GM21825 (cell line): Measurements from ENCODE around the gene GRIA2.
"Not testable (repeated sequence)": the region's sequence is repeated elsewhere in the genome, so short reads cannot be mapped to it uniquely, and the experiment has no call there.

Experiments used
- ATAC-seq: cut with Tn5 transposase; IDR thresholded peaks from one replicate; pipeline ENCODE4 v1.9.1; 2021; ENCODE audit warnings: mild to moderate bottlenecking, moderate library complexity; ENCODE audit not compliant: unreplicated experiment

The GRIA2 gene

DNA sequence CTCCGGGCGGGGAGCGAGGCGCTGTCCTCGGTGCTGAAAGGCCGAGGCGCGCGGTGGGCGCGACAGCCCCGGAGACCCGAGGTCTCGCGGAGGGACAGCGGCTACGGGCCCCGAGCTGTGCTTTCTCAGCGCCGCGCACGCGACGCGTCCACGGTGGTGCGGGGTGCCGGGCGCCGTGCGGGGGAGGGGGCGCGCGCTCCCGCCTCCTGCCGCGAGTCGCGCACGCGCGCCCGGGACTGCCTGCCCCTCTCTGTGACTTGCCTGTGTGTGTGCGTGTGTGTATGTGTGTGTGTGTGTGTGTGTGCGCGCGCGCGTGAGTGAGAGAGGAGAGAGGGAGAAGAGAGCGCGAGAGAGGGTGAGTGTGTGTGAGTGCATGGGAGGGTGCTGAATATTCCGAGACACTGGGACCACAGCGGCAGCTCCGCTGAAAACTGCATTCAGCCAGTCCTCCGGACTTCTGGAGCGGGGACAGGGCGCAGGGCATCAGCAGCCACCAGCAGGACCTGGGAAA lies at the start of gene GRIA2:
Gene GRIA2 (plus strand): TSS at position 358 of the 511 bp plus-strand sequence. CDS start 315 bp downstream, outside the sequence.
- no peak for ATAC-seq

DNA sequence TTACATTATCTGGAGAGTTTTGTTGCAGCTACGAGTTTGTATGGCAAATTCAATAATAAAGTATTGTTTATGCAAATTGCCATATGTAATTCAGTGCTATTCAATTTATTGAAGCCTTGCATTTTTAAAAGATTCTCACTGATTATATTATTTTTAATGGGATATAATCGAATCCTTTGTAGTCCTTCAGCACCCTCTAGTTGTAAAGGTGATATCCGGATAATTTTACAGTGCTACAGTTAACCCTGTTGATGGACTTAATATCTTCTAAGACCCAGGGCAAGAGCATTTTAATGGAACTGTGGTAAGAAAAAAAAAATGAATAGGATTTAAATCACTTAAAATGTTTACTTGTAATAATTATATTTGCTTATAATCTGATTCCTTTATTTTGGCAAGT lies 48.5 kb upstream of the GRIA2 start:
- ATAC-seq: no peak

DNA sequence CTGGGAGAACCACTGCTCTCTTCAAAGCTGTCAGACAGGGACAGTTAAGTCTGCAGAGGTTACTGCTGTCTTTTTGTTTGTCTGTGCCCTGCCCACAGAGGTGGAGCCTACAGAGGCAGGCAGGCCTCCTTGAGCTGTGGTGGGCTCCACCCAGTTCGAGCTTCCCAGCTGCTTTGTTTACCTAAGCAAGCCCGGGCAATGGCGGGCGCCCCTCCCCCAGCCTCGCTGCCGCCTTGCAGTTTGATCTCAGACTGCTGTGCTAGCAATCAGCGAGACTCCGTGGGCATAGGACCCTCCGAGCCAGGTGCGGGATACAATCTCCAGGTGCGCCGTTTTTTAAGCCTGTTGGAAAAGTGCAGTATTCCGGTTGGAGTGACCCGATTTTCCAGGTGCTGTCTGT lies 40.3 kb upstream of the GRIA2 start:
- not testable (repeated sequence) for ATAC-seq

DNA sequence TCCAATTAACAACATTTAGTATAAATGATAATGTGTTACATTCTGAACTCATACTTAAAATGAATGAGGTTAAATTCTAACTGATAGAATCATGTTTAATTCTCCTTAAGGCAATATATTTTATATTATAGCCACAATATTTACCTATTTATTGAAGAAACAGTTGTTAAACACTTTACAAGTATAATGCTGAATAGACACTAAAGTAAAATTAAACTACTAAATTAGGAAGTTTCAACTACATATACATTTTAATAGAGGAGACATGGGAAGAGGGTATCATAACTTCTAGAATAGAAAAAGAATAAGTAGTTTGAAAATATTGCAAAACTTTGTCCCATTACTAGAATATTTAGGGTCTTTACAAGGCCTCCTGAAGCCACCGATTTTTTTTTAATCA lies 36.2 kb upstream of the GRIA2 start:
- no peak for ATAC-seq

DNA sequence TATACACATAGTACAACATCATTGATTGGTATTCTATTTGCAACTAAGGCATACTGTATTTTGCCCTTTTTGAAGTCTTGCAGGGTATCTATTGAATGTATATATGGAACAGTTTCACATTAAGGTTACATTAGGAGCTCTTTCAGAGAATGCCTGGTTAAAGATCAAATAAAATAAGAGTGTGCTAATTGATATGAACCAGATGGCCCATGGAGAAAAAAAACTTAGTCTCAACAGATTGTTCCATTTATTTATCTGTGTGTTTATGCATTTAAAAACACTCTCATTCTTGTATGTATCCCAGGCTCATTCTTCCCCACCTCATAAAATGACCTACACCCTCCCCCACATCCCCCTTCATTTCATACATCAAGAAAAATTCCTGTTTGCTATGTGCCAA lies 35.2 kb upstream of the GRIA2 start:
- ATAC-seq: no peak

DNA sequence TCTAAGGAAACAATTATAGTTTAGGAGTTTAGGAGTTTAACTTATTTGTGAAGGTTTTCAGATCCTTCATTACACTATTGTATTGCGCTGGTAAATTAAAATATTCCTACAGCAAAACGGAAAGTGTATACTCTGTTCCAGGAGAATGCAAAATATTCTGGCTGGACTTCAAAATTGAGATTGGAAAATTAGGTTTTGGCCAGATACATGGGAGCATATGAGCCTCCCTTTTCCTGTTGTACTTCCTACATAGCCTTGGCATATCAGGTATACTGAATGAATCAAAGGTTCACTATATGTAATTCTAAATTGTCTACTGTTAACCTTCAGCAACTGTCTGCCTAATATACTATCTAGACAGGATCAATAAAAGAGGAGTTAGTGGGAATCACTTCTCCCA lies 25.2 kb upstream of the GRIA2 start:
- ATAC-seq: no peak

DNA sequence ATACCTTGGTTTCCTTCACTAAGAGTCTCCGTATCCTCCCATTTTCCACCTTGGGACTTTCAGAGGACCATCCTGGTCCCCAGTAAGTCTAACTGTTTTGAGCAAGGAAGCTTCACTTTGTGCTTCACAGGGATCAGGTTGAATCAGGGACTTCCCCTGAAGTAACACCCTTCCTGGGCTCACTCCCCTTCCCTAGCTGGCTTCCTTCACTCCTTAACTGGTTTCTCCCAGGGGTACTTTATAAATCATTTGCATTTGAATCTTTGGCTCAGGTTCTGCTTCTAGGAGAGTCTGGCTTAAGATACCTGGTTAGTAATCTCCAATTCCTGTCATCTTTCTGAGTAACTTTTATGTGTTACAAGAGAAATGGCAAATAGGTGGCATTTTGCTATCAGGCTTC lies 24.5 kb upstream of the GRIA2 start:
- no peak for ATAC-seq

DNA sequence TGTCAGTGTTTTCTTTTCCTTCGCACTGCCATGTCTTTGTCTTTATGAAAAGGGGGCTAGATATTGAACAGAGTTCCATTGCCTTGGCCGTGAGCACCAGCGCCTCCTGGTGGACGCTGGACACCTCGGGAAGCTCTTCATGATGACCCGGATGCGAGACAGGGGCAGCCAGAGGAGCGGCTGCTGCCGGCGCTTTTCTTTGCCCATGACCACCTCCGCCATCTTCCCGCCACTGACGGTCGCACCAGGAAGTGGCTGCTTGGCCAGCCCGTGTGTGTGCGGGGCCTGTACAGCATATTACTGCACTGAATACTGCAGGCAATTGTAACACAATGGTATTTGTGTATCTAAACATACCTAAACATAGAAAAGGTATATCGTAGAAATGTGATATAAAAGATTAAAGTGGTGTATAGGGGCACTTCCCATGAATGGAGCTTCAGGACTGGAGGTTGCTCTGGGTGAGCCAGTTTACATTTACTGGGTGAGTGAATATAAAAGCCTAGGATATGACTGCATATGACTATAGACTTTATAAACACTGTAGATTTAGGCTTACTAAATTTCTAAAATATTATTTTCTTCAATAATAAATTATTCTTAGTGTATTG lies 15.8 kb upstream of the GRIA2 start:
- no peak for ATAC-seq

DNA sequence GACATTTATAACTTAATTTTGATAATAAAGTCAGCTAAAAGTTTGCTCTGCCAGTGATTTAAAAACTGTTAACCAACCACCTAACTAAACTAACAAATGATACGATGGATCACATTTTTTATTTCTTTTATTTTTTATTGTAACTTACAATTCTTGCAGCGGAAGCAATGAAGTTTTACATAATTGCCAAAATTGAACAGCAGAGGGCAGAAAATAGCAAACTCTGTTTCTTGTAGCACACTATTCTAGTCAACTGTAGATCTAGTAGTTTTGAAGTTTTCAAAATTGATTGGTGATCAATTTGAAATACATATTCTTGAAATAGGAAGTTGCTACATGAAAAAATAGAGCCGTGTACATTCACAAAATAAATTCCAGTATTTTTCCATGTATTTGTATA lies 2.8 kb upstream of the GRIA2 start:
- ATAC-seq: no peak

DNA sequence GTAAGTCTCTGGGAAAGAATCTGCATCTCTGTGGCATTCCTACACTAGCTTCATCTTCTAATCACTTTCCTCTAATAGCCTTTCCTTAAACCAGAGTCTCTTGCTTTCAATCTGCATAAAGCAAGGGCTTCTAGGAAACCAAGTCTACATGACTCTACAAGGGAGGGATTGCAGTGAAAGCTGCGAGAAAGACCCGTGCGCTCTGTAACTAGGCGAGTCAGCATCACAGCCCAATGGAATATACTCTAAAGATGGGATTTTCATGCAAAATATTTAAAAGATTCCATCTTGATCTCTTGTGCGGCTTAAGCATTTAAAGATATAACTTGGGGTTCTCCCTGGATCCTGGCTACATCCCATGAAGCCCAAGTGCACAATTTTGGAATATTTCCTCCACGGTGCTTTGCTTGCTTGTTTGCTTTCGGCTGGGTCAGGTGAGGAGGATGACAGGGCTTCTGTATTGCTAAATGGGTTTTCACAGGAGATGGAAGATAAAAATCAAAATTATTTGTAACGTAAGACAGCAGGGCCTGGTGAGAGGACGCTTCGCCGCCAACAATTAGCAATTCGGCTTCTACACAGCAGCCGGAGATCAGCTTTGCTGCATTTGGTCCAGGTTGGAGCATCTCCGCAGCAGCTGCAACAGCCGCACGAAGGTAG lies 687 bp upstream of the GRIA2 start:
- ATAC-seq: no peak

DNA sequence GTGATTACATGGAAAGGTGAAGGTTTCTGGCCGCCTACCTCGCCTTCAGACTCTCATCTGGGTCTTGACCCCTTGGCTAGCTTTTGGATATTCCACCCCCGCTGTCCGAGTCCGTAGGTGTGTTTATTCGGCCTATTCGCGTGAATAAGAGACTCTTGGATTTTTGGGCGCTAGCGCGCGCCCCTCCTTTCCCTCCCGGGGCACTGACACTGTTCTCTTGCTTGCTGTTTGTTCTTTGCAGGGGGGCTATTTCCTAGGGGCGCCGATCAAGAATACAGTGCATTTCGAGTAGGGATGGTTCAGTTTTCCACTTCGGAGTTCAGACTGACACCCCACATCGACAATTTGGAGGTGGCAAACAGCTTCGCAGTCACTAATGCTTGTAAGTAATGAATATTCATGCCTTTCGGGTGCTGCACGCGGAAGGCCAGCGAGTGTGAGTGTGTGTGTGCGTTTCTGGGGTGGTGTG lies 932 bp downstream of the GRIA2 start:
- ATAC-seq: no peak

DNA sequence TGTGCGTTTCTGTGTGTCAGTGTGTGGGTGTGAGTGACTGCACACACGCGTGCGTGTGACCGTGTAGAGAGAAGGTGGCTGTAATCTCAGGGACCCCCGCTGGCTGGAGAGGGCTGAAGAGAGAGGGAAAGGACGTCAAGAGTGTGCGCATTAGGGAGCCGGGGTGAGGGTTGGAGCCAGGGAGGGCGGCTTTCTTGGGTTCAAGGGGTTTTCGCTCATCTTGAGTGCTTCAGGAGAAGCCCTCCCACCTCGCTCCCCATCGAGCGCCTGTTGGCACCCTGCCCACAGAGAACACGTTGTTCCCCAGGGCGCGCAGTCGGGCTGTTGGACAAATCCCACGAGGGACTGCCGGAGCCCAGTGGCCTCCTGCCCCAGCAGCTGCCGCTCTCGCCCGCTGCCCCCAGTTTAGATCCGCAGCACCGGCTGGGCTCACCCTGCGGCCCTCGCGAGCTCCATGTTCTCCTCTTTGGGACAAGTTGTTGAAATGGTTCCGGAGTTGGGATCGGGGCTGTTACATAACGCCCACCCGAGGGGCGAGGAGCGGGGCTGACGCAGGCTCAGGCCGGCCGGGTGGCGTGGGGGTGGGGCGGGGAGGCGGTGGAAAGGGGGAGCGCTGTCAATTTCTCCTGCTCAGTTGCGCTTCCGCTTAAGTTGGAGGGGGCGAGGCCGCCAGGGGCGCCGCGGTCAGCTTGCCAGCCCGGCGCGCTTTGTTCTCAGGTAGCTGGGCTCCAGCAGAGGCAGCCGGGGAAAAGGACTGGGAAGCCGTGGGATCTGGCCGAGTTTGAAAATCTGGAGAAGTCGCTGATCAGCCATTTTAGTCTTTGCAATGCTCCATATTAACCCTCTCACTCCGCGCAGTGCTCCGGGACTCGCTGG lies 1.6 kb downstream of the GRIA2 start:
- no peak for ATAC-seq

DNA sequence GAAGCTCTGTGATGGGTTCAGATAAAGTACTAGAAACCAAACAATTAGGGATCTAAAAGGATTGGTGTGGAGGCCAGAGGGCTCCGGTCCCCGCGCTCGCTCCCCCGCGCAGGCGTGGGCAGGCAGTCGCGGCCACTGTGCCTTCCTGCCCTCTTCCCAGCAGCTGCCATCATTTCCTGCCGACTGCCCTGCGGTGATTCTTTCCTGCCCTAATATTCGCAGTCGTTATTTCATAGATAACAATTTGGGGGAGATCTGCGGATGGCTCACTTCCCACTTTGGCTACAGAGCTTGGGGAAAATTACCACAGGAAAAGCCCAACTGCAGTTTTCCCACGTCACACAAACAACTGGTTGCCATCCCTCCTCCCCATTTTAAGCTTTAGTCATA lies 2.2 kb downstream of the GRIA2 start:
- ATAC-seq: no peak

DNA sequence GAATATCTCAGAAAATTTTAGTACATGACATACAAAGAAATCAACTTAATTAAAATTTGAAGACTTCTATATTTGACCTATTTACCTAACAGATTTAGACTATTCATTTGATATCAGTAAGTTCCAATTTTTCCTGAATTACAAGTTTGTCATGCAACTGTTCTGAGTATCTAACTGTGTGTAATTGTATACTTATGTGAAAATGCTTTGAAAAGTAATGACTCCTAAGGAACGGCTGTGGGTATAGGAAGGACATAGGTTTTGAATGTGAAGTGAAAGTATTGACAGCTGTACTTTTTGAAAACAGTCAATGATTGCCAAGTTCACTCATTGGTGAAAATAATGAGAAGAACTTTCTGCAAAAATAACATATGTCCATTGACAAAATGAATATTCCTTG lies 2.9 kb downstream of the GRIA2 start:
- no peak for ATAC-seq

DNA sequence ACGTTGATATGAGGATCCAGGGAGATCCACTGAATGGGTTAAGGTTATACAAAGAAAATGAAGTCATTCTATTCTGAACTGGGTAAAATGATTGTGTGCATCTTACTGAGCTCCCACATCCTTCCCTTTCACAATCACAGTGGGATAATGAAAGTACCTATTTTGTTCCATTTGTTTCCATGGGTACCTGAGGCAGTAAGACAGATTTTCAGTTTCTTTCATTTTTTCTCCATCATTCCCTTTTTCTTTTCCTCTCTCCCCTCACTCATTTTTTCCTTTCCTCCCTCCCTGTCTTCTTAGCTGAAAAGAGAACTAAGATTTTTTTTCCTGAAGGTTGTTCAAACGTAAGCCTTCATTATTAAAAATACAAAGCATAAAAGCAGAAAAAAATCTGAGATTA lies 4.6 kb downstream of the GRIA2 start:
- no peak for ATAC-seq

DNA sequence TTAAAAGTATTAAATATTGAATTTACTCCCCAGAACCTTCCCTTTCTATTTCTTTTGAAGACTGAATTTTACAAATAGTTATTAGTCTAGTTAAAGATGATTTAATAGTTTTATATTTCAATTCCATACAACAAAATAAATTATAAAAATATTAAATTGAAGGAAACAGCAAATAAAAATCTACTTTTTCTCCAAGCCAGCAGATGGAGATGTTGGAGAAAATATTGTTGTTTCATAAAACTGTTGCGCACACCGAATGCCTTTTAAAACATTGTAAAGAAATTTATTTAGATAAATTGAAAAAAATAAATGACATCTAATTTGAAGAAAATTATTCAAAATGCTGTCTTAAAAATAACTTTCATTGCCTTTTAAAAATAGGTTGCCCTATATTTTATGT lies 5.5 kb downstream of the GRIA2 start:
- no peak for ATAC-seq

DNA sequence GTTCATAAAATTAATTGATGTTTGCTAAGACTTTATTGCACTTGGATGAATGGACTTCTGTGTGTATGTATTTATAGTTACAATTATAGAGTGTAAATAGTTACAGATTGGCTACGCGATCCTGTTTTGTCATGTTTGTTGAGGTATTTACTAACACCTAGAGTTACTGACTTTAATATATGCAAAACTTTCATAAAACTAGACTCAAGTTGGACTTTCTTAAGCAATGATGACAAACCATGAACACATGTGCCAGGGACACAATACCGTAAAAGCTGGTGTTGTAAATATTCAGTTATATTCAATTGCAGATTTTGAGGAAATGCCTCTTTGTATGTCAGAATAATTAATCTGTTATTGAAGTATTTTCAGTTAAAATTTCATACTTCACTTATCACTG lies 6.1 kb downstream of the GRIA2 start:
- no peak for ATAC-seq

DNA sequence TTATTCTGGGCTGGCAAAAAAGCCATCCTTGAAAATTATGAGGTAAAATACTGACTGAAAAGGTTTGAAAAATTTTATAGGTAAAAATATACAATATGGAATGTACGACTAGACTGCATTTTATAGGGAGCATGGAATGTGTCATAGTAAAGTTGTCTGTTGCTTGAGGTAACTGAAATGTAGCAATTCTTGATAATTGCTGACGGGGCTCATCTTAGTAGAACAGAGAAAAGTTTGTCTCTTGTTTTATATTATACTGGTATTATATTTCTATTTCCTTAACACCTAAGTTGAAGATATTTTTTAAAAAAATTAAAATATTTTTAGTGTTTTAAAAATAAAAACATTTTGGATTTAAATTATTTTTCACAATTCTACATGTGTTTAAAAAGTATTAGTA lies 11.0 kb downstream of the GRIA2 start:
- ATAC-seq: no peak

DNA sequence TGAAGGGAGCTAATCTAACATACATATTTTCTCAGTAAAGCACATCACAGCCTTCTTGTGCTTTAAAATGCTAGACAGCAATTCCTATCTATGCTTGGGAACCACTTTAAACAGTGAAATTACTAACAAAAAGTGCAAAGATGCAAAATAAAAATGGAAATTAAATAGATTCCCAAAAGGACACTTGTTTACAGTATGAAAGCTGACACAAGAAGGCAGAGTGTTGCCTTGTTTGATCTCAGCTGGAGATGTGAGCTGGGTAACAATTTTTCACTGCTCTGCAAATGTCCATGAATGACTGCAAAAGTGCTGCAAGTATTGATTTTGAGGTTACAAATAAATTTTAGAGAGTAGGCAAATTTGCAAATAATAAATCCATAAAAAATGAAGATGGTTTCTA lies 22.3 kb downstream of the GRIA2 start:
- ATAC-seq: no peak

DNA sequence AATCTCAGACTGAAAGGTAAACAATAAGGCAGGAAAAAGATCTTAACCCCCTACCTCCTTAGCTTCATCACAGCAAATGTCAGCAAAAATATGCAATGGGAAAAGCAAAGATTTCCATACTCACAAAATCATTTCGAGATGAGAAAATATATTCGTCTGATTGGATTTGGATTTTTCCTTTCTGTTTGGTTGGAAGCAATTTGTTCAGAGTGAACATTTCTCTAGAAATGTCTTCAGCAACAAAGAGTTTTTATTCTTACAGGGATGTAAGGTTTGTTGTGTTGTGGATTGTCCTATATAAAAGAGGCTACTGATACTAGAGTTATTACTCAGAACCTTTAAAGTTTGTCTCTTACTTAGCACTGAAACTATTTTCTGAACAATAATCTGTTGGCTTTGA lies 23.8 kb downstream of the GRIA2 start:
- no peak for ATAC-seq

DNA sequence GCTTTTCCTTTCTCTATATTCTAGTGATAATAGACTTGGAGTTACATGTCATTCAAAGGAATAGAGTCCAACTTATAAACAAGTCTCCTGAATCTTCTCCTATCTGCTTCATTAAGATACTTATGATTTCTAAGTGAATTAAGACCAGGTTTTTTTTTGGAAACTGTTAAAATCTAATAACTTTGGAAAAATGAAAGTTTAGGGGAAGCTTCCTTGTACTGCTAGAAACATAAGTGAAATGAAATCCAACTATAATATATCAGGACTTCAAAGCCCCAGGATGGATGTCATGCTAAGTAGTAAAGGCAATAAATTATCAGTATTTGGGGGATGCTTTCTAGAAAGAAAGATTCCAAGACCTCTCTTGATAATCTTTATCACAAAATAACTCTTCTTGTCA lies 24.8 kb downstream of the GRIA2 start:
- ATAC-seq: no peak

DNA sequence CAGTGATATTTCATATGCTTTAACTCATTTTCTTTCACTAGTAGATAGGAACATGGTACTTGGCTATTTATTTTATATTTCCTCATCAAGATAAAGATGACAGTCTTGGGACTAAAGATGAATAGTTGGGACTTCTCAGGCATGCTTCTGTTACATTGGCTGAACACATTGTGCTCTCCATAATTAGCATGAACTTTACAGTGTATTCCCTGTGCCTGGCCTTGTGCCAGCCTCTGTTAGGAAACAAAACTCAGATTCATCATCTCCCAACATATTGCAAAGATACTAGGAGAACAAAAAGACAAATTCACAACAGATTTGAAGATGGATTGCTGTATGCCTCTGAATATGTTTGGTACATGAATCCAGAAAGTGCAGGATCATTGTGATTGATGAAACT lies 26.4 kb downstream of the GRIA2 start:
- no peak for ATAC-seq
